RWPE1 (cell line): ENCODE results near the gene GAS6.

Source experiments
- CTCF ChIA-PET: fragments of 350-600 bp; sonication (Branson Sonifier 250); formaldehyde crosslinking; extraction: SDS; loops from one replicate; lab custom pipeline; 2021; lab: Yijun Ruan, JAX
- POLR2A ChIA-PET: fragments of 400-600 bp; formaldehyde crosslinking; extraction: SDS; loops from one replicate; lab custom pipeline; 2020; ENCODE audit warnings: antibody characterized with exemption; ENCODE audit not compliant: low non-redundant PET; lab: Yijun Ruan, JAX
- DNase-seq: peaks from one replicate; pipeline ENCODE4 v3.0.0; 2012; ENCODE audit warnings: low spot score
- H3K27ac ChIP-seq: fragments of 450-650 bp; 2 replicates; pipeline ENCODE4 v1.5.1; 2017
- CTCF ChIP-seq: fragments of 450-650 bp; conservative IDR thresholded peaks from 2 replicates; pipeline ENCODE4 v1.5.1; 2017; ENCODE audit warnings: low read depth, mild to moderate bottlenecking

The GAS6 gene

GRCh38 chr13:113890774-113891480, 27.1 kb upstream of the GAS6 start:
- no peak for TF ChIP-seq CTCF
- DNase-seq, result no peak
- ChIA-PET POLR2A (no interaction called here), CTCF (no interaction called here)
- H3K27ac ChIP-seq, result no peak overlapping the region

- H3K27ac ChIP-seq, result no peak overlapping the region
- no peak for TF ChIP-seq CTCF
- POLR2A ChIA-PET, result no interaction called here
- DNase-seq, result no peak
- CTCF ChIA-PET, result no interaction called here
Observed at GRCh38 chr13:113889467-113889866, 25.6 kb upstream of the GAS6 start.

- CTCF ChIA-PET, result interaction anchor here (1.0 kb wide), 1 partner anchor 72 kb away, joined by 3 read pairs; no protein-coding TSS in a partner anchor
- POLR2A ChIA-PET, result no interaction called here
- no peak for DNase-seq
- no peak for TF ChIP-seq CTCF
- H3K27ac ChIP-seq, result no peak overlapping the region
Observed at GRCh38 chr13:113888701-113889330, 24.9 kb upstream of the GAS6 start.

DNA sequence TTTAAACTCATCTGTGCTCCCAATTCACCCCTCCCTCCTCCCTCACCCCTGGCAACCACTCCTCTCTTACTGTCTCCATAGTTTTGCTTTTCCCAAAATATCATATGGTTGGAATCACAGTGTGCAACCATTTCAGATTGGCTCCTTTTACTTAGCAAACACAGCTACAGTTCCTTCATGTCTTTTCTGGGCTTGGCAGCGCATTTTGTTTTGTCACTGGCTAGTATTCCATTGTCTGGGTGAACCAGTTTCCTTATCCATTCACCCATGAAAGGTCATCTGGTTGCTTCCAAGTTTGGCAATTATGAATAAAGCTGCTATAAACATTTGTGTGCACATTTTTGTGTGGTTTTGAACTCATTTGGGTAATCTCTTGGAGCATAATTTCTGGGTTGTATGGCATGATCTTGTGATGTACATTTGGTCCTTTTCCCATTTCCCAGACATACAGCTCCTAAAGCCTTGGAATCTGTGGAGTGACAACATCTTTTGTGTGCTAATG, 23.9 kb upstream of the GAS6 start:
- no peak for TF ChIP-seq CTCF
- H3K27ac ChIP-seq, result no peak overlapping the region
- no peak for DNase-seq
- POLR2A ChIA-PET, result no interaction called here
- CTCF ChIA-PET, result no interaction called here

DNA sequence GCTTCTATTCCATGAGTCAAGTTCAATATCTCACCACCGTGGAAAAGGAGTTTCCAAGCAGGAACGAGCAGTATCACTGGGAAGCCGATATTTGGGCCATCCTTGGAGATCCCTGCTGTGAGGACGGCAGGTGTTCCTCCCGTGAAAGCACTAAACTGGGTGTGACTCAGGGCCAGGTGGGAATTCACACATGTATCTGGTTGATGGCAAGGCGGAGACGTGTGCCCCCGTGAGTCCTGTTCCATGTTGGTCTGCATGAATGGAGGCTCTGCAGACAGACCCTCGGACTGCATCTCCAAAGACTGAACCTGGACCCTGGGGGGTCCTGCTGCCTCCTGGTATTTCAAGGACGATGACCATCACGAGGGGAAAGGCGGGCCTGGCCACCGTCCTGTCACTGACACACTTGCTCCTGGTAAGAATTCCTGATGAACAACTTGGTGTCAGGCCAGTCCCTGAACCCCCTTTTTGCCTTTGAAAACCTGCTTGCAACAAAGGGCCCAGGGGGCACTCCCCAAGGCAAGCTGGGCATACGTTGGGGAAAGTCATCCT, 22.8 kb upstream of the GAS6 start:
- CTCF ChIA-PET, result no interaction called here
- H3K27ac ChIP-seq, result no peak overlapping the region
- TF ChIP-seq CTCF, result no peak
- POLR2A ChIA-PET, result no interaction called here
- DNase-seq, result no peak

DNA sequence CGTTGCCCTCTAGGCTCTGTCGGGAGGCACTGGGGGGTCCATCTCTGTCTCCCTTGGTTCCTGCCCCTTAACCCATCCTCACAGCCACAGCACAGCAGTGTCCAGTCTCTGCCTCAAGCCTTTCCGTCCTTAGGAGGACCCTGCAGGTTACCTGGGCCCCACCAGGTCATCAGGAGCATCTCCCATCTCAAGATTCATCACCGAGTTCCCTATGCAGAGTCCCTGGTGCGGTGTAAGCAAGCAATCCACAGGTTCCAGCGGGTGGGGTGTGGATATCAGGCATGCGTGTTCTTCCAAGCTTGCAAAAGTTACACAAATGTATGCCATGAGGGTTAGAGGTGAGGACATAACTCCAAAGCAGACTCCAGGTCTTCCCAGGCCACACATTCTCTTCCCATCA, 20.9 kb upstream of the GAS6 start:
- H3K27ac ChIP-seq, result no peak overlapping the region
- ChIA-PET CTCF (no interaction called here), POLR2A (no interaction called here)
- DNase-seq, result no peak
- no peak for TF ChIP-seq CTCF
